HCT116 (cell line): ENCODE results near the gene ZNF541.

ENCODE experiments used
- ATF3 ChIP-seq: IDR thresholded peaks from 2 replicates; pipeline ENCODE4 v1.6.1; 2012
- CBX3 ChIP-seq: IDR thresholded peaks from 2 replicates; pipeline ENCODE4 v1.6.1; 2012; ENCODE audit warnings: low read depth
- CEBPB ChIP-seq: IDR thresholded peaks from 2 replicates; pipeline ENCODE4 v1.6.1; 2012; ENCODE audit warnings: low read depth
- EZH2phosphoT487 ChIP-seq: fragments of 200-600 bp; IDR thresholded peaks from 2 replicates; pipeline ENCODE4 v1.6.1; 2018; ENCODE audit warnings: antibody characterized with exemption, borderline replicate concordance
- MAX ChIP-seq: IDR thresholded peaks from 2 replicates; pipeline ENCODE4 v1.6.1; 2012
- POLR2A ChIP-seq: IDR thresholded peaks from 2 replicates; pipeline ENCODE4 v1.7.0; 2011; ENCODE audit warnings: borderline replicate concordance; ENCODE audit not compliant: insufficient read depth, insufficient read length; ENCODE audit errors: extremely low read depth
- RAD21 ChIP-seq: IDR thresholded peaks from 2 replicates; pipeline ENCODE4 v1.6.1; 2012; ENCODE audit warnings: low read depth, mild to moderate bottlenecking
- SP1 ChIP-seq: IDR thresholded peaks from 2 replicates; pipeline ENCODE4 v1.6.1; 2012; ENCODE audit warnings: low read depth
- SRF ChIP-seq: IDR thresholded peaks from 2 replicates; pipeline ENCODE4 v1.6.1; 2012; ENCODE audit warnings: low read depth
- ZNF274 ChIP-seq: fragments of 200-500 bp; sonication (Bioruptor generic); IDR thresholded peaks from 2 replicates; pipeline ENCODE4 v1.6.1; 2014; ENCODE audit warnings: mild to moderate bottlenecking, low read depth, low read length, inconsistent platforms
- TF ChIP-seq, protein P1 (sequence below), 3 experiments: fragments of 200-600 bp in 1 of 3; sonication (generic) in 1 of 3; IDR thresholded peaks in 2 of 3; conservative IDR thresholded peaks in 1 of 3; 2 replicates each; pipeline ENCODE4 v1.5.1; 2012 to 2017; ENCODE audit warnings: low read depth in 2 of 3, low read length in 2 of 3, antibody characterized with exemption in 1 of 3, borderline replicate concordance in 1 of 3, control low read depth in 1 of 3, mild to moderate bottlenecking in 1 of 3, mixed read lengths in 1 of 3, mixed run types in 1 of 3, moderate library complexity in 1 of 3; ENCODE audit not compliant: insufficient read depth in 1 of 3
- TF ChIP-seq, protein P2 (sequence below): IDR thresholded peaks from 2 replicates; pipeline ENCODE4 v1.6.1; 2012; ENCODE audit warnings: low read depth

DNA sequence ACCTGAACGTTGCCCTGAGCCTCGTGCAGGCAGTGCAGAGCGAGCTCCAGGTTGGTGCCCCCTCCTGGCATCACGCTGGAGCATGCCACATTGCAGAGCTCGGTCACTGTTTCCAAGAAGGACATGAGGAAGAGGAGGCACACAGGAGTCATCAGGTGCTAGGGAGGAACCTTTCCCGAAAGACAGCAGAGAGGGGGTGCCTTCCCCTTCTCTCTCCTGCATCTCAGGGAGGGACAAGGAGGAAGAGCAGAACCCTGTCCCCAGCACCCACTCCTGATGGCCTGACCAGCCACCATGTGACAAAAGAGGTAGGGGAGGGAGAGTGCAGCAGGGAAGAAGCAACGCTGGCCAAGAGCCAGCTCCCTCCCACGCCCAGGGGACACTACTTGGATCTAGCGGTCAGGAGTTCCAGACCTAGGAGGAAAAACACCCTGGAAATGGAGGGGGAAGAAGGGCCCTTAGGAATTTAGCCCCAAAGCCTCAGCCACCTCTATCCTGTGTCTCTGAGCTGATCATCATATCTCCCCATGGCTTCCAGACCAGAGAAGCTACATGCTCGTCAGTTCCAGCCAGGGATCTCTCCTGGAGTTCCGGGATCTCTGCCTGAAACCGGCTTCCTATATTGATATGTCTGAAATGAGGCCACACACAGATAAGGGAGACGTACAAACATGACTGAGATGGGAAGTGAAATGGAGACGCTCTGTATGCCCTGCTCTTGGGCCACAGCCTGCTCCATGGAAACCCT is 41.1 kb downstream of the ZNF541 start:
- TF ChIP-seq, protein P1, sequence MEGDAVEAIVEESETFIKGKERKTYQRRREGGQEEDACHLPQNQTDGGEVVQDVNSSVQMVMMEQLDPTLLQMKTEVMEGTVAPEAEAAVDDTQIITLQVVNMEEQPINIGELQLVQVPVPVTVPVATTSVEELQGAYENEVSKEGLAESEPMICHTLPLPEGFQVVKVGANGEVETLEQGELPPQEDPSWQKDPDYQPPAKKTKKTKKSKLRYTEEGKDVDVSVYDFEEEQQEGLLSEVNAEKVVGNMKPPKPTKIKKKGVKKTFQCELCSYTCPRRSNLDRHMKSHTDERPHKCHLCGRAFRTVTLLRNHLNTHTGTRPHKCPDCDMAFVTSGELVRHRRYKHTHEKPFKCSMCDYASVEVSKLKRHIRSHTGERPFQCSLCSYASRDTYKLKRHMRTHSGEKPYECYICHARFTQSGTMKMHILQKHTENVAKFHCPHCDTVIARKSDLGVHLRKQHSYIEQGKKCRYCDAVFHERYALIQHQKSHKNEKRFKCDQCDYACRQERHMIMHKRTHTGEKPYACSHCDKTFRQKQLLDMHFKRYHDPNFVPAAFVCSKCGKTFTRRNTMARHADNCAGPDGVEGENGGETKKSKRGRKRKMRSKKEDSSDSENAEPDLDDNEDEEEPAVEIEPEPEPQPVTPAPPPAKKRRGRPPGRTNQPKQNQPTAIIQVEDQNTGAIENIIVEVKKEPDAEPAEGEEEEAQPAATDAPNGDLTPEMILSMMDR (IDR thresholded peaks at IDR 0.05 in 2 of 3, conservative IDR thresholded peaks at IDR 0.05 in 1 of 3; ENCODE audit: borderline replicate concordance in 1 of 3, insufficient read depth in 1 of 3, low read depth in 2 of 3, low read length in 2 of 3), result no peak
- TF ChIP-seq RAD21, result no peak
- TF ChIP-seq EZH2phosphoT487, result no peak
- no peak for TF ChIP-seq MAX
- TF ChIP-seq SP1, result no peak
- no peak for TF ChIP-seq POLR2A
- TF ChIP-seq CBX3, result no peak
- TF ChIP-seq ZNF274, result no peak
- TF ChIP-seq ATF3, result no peak
- TF ChIP-seq, protein P2, sequence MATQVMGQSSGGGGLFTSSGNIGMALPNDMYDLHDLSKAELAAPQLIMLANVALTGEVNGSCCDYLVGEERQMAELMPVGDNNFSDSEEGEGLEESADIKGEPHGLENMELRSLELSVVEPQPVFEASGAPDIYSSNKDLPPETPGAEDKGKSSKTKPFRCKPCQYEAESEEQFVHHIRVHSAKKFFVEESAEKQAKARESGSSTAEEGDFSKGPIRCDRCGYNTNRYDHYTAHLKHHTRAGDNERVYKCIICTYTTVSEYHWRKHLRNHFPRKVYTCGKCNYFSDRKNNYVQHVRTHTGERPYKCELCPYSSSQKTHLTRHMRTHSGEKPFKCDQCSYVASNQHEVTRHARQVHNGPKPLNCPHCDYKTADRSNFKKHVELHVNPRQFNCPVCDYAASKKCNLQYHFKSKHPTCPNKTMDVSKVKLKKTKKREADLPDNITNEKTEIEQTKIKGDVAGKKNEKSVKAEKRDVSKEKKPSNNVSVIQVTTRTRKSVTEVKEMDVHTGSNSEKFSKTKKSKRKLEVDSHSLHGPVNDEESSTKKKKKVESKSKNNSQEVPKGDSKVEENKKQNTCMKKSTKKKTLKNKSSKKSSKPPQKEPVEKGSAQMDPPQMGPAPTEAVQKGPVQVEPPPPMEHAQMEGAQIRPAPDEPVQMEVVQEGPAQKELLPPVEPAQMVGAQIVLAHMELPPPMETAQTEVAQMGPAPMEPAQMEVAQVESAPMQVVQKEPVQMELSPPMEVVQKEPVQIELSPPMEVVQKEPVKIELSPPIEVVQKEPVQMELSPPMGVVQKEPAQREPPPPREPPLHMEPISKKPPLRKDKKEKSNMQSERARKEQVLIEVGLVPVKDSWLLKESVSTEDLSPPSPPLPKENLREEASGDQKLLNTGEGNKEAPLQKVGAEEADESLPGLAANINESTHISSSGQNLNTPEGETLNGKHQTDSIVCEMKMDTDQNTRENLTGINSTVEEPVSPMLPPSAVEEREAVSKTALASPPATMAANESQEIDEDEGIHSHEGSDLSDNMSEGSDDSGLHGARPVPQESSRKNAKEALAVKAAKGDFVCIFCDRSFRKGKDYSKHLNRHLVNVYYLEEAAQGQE, result no peak
- TF ChIP-seq SRF, result no peak
- TF ChIP-seq CEBPB, result no peak
